C1 segment of cervical spinal cord (tissue), 14 donors: Measurements from ENCODE around the gene APOA4.
"Not testable (repeated sequence)": the region's sequence is repeated elsewhere in the genome, so short reads cannot be mapped to it uniquely, and the experiment has no call there.

ENCODE experiments used
- DNase-seq, 14 donors: peaks; one replicate each; lab custom pipeline; 2025; lab: John Stamatoyannopoulos, UW

Gene APOA4

DNA sequence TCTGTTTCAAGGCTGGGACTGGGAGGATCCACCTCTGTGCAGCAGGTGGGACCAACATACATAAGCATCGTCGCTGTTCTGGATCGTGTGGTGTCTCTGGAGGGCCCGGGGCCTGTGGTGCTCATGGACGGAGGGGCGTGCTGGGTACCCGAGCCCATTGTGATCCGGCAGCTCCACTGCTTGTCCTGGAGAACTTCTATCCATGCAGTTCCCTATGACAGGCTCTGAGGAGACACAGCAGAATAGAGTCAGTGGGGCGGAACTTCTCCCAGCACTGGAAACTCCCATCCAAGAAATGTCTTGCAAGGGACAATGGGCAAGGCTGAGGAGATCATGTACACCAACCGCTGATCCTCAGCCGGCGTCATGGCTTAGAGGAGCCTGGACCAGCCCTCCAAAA is 26.0 kb upstream of the APOA4 start:
- no peak for DNase-seq

DNA sequence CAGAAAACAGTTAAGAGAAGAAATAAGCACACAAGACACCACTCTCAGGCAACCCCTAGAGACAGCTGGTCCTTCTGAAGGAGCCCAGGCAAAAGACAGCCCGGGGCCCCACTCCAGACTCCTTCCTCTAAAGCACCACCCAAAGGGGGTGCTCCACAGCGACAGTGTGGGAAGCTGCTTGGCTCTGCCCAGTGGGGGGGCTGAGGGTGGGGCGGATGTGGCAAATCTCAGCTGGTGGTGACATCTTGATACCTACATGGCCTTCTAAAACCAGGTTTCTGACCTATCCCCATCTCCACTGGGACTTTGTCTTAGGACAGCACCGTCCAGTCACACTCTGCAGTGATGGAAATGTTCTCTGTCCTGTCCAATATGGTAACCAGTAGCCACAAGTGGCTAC is 24.5 kb upstream of the APOA4 start:
- no peak for DNase-seq

DNA sequence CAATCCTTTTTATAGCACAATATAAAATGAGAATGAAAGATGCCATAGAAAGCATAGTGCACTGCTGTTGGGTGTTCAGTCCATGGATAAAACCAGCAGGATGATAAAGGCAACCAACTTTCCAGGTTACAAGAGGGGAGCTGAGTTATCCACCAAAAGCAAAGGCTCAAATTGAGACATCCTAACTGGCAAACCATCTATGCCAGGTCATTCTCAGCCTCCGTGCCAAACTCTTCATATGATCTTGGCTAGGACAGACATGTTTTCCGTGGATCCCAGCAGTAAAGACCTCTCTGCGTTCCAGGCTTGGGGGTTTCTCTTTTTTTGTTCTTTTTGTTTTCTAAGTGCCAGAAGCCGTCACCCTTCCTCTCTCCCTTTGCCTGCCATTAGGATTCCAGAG is 21.6 kb upstream of the APOA4 start:
- no peak for DNase-seq

DNA sequence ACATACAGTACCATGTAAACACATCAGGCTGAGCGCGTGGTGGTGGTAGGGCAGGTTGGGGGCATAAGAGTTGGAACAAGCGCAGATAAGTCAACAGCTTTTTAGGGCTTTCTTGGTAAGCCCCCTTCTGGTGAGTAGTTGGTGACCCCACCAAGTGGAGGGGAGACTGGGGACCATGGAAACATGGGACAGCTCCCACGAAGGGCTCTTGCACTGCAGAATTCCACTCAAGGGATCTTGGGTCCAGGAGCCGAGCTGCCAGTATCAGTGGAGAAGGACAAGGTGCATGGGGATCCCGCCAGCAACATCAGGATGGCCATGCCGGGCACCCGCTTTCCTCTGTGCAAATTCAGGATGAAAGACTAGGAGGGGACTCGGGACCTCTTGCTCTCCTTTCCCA is 20.6 kb upstream of the APOA4 start:
- no peak for DNase-seq

DNA sequence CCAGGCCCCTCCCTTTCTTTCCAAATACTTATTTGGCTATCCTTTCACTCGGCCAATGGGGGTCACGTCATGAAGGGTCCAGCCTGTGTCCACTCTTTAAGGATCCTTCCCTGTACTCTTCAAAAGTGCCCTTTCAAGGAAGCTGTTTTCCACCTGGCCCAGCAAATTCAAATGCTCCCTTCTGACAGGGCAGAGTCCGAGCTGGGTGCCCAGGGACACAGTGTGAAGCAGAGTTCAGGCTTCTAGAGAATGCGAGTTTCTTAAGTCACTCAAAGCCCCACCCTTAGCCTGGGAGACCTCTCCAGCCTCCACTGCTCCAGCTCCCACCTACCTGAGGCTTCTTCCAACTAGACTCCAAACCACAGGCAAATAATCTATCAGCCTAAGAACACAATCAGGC is 19.8 kb upstream of the APOA4 start:
- no peak for DNase-seq

DNA sequence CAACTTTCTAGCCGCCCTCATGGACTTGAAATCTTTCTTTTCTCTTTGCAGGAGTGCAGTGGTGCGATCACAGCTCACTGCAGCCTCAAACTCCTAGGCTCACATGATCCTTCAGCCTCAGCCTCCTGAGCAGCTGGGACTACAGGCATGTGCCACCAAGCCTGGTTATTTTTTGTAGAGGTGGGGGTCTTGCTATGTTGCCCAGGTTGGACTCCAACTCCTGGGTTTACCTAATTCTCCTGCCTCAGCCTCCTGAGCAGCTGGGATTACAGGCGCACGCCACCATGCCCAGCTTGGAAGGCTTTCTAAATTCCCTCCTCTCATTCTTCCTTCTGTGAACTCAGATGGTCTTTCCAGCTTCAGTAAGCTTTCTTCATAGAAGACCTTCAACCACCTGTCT is 19.0 kb upstream of the APOA4 start:
- no peak for DNase-seq

DNA sequence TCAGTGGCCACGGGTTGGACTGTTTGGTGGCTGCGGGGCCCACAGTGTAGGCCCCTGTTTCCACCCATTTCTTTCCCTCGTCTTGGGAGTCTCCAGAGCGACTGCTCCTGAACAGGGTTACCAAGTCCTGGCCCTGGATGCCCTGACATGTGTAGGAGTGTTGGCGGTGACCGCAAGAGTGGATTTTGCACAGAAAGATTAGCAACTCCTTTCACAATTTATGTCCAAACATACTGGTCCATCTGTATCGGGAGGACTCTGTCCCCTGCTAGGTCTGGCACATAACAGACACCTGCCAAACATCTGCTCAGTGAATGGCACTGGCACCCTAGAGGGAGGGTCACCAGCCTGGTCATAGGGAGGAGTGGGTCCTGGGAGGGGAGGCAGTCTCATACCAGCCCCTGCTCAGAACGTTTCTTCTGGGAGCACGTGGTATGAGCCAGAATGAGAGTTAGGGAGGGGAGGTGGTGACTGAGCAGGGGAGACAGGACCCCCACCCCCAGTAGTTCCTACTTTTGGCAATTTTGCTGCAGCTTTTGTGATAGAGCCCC is 17.7 kb upstream of the APOA4 start:
- DNase-seq: no peak

DNA sequence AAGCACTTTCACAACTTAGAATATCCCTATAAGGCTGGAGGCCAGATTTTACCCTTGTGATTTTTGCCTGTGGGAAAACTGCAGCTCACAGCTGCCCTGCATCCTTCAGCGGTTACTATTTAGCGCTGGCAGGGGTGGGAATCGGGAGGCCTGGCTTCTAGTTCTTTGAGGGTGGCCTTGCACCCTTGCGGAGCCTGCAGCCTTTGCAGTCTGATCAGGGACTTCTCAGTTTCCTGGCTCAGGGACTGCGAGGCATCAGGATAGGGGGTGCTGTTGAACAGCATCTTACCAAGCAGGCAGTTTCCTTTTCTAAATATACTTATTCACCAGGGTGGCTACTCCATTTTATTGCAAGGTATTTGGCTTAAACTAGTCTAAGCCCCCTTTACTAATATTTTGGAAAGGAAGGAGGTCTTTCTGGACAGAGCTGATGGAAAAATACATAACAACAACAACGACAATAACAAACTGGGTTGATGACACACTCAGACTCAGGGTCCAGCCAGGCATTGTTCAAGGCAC is 17.2 kb upstream of the APOA4 start:
- peak in 2 of 14 donors; percentile 9 to 10 for DNase-seq

DNA sequence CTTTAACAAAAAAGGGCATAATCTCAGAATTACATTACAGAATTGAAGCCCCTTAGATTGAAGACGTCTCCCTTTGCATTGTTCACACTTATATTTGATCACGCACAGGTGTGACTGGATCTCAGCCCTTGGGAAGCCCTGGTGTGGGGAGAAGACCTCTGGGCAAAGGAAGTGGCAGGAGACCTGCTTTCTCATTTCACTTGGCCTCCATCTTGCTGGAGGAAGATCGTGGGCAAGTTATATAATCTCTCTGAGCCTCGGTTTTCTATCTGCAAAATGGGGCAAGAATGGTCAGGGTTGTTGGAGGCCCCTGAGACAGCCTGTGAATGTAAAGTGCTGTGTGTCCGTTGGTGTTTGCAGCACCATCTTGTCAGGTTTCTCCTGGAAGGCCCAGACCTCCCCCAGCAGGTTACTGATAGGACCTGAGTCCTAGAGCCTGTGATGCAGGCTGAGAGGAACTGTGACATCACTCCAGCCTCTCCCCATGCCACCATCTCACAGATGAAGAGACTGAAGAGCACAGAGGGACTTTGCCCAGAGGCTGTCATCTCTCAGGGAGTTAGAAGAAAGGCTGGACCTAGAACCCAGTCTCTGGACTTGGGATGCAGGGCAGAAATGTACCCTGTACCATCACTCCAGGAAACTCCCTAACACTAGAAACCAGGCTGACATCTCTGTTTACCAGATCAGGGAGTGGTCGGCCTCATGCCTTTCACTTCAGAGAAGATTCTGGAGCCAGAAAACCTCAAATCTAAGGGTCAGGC is 15.4 kb upstream of the APOA4 start:
- DNase-seq: no peak

DNA sequence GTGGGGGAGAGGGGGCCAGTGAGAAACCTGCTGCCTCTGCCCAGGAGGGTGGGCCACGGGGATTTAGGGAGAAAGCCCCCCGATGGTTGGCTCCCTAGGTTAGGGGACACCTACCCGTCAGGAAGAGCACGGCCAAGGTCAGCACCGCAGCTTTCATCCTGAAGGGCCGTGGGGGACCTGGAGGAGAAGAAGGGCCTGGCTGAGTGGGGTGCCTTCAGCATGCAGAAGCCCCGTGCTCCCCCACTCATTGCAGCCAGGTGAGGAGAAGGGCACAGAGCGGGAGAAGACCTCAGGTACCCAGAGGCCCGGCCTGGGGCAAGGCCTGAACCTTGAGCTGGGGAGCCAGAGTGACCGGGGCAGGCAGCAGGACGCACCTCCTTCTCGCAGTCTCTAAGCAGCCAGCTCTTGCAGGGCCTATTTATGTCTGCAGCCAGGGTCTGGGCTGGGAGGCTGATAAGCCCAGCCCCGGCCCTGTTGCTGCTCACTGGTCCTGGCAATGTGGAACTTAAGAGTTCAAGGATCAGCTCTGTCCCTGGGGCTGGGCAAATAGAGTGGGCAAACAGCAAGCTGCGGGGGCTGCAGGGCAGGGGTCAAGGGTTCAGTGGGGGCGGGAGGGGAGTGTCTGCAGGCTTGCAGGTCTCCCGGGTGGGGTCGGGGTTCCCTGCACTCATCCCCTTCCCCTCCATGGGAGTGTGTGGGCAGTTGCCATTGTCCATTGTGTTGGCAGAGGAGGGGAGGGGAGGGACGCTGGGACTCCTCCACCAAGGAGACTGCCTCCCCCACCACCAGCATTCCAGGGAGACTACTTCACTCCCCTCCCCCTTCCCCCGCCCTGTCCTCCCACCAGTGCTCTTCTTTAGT is 14.4 kb upstream of the APOA4 start, which contains the start of gene APOA1:
TSS of gene APOA1 (minus strand) at position 392 of the 861 bp plus-strand sequence. CDS start at position 157, 235 bp downstream.
- DNase-seq: no peak

DNA sequence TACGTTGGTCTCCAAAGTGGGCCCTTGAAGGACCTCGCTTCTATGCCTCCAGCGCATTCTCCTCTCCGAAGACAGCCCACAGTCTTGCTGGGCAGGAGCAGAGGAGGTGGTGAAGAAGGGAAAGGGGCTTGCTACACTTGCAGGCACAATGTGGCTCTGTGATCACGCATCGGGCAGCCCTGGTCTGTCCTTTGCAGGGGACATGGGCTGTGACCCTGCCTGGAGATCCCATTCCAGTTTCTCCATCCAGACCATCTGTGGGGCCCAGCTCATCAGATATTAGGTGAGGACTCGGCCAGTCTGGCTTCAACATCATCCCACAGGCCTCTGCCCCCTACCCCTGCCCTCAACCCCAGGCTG is 13.5 kb upstream of the APOA4 start:
- DNase-seq: no peak

DNA sequence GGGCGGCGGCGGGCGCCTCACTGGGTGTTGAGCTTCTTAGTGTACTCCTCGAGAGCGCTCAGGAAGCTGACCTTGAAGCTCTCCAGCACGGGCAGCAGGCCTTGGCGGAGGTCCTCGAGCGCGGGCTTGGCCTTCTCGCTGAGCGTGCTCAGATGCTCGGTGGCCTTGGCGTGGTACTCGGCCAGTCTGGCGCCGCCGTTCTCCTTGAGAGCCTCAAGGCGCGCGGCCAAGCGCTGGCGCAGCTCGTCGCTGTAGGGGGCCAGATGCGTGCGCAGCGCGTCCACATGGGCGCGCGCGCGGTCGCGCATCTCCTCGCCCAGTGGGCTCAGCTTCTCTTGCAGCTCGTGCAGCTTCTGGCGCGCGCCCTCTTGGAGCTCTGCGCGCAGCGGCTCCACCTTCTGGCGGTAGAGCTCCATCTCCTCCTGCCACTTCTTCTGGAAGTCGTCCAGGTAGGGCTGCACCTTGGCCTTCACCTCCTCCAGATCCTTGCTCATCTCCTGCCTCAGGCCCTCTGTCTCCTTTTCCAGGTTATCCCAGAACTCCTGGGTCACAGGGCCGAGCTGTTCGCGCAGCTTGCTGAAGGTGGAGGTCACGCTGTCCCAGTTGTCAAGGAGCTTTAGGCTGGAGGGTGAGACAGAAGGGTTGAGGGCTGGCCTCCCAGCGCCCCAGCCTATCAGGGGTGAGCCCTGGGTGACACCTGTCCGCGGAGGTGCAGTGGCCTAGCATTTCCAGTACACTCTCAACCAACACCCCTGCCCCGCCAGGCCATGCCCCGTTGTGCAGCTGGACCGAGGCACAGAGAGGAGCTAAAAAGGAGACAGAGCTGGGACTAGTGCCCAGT is 12.9 kb upstream of the APOA4 start:
- DNase-seq: peak in 13 of 14 donors; percentile 29 to 84 (median 71)

DNA sequence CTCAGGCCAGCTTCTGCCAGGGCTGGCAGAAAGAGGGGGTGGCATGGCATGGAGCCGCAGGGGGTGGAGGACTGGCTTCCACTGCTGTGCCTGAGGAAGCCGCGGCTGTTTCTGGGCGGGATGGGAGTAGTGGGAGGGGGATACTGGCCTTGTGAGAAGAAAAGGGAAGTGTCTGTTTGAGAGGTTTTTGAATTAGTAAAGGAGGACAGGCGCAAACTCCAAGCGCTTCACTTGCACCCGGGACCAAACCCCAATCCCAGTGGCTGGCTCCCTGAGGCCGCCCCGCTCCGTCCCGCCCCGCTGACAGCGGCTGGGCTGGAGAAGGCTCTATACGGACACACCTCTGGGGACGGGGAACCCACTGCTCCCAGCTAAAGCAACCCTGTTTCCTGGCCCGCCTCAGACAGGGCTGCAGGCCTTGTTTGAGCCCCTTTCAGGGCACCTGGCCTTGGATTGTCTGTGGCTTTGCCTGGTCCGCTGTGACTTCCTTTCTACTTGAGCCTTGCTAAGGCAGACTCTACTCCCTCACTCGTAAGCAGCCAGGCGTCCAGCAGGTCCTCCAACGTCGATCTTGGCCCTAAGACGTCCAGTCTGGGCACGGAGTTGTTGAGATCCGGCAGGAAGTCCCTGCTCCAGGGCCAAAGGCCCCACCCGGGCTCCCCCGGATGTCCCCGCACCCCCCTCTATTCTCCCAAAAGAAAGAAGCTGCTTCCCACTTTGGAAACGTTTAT is 12.1 kb upstream of the APOA4 start:
- DNase-seq: no peak

DNA sequence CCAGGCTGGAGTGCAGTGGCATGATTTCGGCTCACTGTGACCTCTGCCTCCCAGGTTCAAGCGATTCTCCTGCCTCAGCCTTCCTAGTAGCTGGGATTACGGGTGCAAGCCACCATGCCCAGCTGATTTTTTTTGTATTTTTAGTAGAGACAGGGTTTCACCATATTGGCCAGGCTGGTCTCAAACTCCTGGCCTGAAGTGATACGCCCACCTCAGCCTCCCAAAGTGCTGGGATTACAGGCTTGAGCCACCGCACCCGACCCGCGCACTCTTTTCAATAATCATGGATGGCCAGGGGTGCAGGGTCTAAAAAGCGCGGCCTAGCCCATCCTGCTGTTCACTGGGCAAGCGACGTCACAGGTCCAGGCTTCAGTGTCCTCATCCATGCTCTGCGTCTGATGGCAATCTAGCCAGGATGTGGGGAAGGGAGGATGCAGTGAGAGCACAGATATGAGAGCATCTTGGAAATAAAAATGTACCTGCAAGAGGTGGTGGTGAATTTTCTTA is 11.5 kb upstream of the APOA4 start:
- not testable (repeated sequence) for DNase-seq

DNA sequence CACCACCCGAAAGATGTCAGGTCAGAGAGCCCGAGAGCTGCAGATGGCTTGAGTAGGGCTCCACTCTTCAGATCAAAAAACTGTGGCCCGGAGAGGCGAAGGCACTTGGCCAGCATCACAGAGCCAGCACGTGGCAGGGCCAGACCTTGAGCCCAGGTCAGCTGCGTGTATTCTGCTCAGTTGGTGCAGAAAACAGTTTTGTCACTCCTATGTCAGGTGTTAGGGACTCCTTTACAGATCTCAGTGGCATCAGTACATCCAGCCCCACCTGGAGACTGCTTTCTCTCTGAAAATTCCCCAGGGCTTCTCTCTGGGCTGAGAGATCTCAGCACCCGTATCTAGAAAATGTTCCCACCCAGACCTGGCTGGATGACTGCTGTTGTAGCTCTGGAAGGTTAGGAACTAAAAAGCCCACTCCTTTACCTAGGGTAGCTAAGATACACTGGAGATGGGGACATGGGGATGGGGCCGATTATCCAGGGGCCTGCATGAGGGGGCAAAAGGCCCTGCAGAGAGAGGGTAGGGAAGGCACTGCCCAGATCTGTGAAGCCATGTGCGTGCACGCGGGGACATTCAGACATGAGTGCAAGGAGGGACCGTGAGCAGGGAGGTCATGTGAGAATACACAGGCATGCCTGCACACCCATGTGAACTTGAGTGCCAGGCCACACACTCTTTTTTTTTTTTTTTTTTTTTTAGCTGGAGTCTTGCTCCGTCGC is 10.9 kb upstream of the APOA4 start:
- DNase-seq: no peak

DNA sequence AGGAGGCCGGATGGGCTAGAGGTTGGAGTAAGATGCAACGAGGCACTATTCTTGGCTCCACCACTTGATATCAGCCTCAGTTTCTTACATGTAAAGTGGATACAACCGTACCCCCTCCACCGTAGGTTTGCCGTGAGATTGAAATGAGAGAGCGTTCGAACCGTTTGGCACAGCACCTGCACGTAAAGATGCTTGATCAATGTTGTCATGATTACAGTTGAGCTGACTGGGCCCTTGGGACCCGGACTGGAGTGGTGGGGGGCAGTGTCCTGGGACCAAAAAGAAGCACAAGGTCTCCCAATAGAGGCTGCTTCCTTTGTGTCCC is 10.3 kb upstream of the APOA4 start:
- DNase-seq: no peak

DNA sequence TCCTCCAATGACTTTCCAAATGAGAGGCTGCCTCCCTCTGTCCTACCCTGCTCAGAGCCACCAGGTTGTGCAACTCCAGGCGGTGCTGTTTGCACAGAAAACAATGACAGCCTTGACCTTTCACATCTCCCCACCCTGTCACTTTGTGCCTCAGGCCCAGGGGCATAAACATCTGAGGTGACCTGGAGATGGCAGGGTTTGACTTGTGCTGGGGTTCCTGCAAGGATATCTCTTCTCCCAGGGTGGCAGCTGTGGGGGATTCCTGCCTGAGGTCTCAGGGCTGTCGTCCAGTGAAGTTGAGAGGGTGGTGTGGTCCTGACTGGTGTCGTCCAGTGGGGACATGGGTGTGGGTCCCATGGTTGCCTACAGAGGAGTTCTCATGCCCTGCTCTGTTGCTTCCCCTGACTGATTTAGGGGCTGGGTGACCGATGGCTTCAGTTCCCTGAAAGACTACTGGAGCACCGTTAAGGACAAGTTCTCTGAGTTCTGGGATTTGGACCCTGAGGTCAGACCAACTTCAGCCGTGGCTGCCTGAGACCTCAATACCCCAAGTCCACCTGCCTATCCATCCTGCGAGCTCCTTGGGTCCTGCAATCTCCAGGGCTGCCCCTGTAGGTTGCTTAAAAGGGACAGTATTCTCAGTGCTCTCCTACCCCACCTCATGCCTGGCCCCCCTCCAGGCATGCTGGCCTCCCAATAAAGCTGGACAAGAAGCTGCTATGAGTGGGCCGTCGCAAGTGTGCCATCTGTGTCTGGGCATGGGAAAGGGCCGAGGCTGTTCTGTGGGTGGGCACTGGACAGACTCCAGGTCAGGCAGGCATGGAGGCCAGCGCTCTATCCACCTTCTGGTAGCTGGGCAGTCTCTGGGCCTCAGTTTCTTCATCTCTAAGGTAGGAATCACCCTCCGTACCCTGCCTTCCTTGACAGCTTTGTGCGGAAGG is 9.5 kb upstream of the APOA4 start:
- no peak for DNase-seq

DNA sequence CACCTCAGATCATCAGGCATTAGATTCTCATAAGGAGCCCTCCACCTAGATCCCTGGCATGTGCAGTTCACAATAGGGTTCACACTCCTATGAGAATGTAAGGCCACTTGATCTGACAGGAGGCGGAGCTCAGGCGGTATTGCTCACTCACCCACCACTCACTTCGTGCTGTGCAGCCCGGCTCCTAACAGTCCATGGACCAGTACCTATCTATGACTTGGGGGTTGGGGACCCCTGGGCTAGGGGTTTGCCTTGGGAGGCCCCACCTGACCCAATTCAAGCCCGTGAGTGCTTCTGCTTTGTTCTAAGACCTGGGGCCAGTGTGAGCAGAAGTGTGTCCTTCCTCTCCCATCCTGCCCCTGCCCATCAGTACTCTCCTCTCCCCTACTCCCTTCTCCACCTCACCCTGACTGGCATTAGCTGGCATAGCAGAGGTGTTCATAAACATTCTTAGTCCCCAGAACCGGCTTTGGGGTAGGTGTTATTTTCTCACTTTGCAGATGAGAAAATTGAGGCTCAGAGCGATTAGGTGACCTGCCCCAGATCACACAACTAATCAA is 8.8 kb upstream of the APOA4 start:
- DNase-seq: no peak
